Kidney glomerular epithelial cell (primary cell): Measurements from ENCODE around the gene ARV1.
A peak's percentile ranks its signal among the peaks of the same experiment; 100 is the strongest.
"Not testable (repeated sequence)": the region's sequence is repeated elsewhere in the genome, so short reads cannot be mapped to it uniquely, and the experiment has no call there.

Source experiments
- DNase-seq: peaks from one replicate; lab custom pipeline; 2025; lab: John Stamatoyannopoulos, UW

The ARV1 gene

DNA sequence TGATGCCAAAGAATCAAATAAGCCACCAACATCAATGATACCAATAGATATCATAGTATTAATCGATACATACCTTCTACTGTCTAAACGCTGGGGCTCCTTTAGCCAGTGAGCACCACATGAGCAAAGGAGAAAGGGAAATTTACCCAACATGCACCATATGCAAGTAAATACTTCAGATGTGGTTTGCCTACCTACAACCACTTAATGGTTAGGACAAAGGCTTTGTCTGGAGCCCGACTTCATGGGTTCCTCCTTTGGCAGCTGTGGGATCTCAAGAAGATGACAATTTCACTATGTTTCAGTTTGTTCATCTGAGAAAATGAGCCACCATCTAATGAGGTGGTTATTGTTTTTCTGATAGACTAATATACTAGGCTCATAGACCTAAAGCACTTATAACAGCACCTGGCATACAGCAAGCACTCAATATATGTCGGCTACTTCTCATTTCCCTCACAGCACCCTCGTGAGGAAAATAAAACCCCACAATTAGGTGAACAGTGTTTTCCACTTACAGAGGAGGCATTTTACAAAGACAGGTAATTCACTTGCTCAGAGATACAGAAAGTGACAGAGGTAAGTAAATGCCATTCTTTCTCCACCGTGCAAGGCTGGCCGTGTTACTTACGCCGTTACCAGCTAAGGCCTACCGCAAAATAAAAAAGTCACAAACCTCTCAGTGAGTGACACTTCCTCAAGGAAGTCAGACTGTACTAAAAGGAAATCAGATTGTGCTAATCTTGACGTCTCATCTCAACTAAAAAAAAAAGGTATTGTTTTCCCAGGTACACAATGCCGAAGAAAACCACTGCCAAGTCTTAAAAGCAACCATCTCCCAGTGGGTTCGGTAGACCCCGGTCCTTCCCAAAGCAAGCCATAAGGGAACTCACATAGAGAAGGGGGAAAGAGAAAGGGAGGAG lies 1.8 kb upstream of the ARV1 start:
- DNase-seq: no peak

DNA sequence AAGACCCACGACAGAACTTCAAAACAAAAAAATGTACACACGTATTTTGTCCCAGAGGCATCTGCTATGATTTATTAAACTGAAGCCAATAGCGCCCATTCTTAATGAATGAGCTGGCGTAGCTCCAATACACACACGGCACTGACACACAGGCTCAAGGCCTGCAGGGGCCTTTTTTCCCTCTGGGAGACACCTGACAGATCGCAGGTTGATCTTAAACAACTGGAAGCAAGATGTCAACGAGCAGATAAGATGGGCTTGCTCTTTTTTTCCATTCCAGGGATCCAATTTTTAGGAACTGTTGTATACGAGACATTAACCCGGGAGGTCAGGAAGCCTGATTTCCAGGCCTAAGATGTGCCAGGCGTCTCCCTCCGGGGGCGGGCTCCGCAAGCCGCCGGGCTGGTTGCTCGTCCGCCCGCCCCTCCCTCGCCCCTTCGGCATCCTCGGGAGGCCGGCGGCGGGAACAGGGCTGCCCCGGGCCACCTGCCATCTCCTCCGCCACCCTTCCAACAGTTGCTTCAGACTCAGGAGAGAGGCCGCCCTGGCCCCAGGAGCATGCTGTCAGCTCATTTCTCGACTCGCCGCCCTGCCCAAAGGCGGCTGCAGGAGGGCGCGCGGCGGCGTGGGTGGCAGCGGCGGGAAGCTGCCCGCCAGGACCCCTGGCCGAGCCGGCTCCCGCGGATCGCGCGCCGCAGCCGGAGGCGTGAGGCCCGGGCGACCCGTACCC lies 968 bp upstream of the ARV1 start:
- DNase-seq: peak; percentile 34

DNA sequence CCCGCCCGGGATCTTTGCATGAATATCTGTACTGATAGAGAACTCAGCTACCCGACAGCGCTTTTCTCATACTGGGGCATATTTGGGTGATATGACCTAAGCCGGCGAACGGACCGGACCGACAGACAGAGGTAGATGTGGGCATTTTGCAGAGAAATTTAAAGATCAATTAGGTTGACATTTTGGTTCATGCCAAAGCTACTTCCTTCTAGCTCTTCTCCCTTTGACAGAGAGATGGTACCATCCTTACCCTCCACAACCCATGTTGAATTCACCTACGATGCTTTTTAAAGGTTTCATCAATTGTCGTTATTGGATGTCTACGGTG lies 459 bp downstream of the ARV1 start:
- DNase-seq: no peak

DNA sequence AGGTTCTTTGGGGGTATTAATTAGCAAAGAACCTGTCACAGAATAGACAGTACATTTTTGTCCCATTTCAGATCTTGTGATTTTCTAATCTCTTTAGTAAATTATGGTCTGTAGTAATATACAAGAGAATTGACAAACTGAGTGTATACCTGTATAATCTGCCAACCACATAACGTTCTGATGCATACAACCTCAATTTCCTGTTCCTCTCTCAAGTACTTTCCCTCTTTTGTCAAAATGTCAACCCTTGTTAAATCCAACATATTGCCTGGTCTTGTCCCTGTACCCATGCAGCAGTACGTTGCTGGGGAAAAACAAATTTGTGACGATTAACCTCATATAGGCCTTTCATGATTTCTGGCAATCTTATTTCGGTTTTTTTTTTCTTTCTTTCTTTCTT lies 1.1 kb downstream of the ARV1 start:
- DNase-seq: no peak

- no peak for DNase-seq
Measured at GRCh38 chr1:230982696-230983095, 3.8 kb downstream of the ARV1 start.

GRCh38 chr1:230983811-230984210 lies 4.9 kb downstream of the ARV1 start:
- no peak for DNase-seq

- DNase-seq: not testable (repeated sequence)
Measured at GRCh38 chr1:230984622-230985515, 6.0 kb downstream of the ARV1 start.

GRCh38 chr1:230985711-230986110 lies 6.8 kb downstream of the ARV1 start:
- DNase-seq: peak; percentile 73

- DNase-seq: peak; percentile 80
Measured at GRCh38 chr1:230986976-230987375, 8.1 kb downstream of the ARV1 start.

GRCh38 chr1:230987448-230987847 lies 8.6 kb downstream of the ARV1 start:
- no peak for DNase-seq

DNA sequence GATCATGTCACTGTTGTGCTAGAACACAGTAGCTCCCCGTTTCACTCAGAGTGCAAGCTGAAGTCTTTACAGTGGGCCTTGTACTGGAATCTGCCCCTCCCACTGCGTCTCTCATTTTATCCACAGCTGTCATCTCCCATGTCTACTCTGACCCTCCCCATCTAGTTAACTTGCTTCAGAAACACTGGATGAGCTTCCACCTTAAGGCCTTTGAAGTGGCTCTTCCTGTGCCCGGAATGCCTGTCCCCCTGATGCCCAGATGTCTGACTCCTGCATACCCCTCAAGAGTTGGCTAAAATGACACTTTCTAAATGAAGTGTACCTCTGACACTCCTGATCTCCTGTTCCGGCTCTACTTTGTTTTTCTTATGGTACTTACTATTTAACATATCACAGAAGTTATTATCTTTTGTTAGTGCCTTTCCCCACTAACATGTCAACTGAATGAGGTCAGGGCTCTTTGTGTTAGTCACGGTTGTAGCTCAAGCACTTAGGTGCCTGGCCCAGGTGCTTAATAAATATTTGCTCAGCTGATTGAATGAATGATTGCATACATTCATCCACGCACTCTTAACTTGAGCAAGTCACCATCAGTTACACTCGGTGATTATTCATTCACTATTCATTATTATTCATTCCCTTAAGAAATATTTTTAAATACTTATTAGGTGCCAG lies 13.3 kb downstream of the ARV1 start:
- DNase-seq: no peak

GRCh38 chr1:230994860-230995259 lies 16.0 kb downstream of the ARV1 start:
- DNase-seq: peak; percentile 23

GRCh38 chr1:231000201-231000600 lies 21.3 kb downstream of the ARV1 start:
- no peak for DNase-seq

GRCh38 chr1:231000639-231001038 lies 21.7 kb downstream of the ARV1 start:
- DNase-seq: no peak

DNA sequence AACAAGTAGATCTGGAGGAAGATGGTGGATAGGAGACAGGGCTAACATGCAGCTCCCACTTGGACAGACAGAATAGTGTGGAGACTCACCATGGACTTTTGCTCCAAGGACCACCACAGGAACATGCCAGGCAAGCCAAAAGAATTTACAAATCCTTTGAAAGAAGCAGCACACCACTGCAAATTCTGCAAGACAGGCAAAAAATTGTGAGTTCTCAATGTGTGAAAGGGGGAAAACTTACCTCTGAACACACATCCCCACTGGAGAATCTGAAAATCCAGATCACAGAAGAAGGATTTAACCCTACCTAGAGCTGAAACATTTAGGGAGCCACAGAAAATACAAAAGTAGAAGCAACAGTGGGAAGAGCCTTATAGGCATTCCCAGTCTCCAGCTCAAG lies 23.0 kb downstream of the ARV1 start:
- DNase-seq: no peak

- DNase-seq: not testable (repeated sequence)
Measured at GRCh38 chr1:231007535-231007934, 28.6 kb downstream of the ARV1 start.

GRCh38 chr1:231011360-231011759 lies 32.5 kb downstream of the ARV1 start:
- DNase-seq: no peak

DNA sequence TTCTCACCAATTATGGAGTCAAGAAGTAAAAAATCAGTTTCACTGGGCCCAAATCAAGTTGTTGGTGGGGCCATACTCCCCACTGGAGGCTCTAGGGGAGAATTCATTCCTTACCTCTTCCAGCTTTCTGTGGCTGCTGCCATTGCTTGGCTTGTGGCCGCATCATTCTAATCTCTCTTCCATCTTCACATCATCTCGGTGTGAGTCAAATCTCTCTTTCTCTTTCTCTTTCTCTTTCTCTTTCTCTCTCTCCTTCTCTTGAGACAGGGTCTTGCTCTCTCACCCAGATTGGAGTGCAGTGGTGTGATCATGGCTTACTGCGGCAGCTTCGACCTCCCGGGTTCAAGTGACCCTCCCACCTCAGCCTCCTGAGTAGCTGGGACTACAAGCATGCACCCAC lies 33.1 kb downstream of the ARV1 start:
- no peak for DNase-seq

- DNase-seq: no peak
Measured at GRCh38 chr1:231013391-231014015, 34.6 kb downstream of the ARV1 start.

DNA sequence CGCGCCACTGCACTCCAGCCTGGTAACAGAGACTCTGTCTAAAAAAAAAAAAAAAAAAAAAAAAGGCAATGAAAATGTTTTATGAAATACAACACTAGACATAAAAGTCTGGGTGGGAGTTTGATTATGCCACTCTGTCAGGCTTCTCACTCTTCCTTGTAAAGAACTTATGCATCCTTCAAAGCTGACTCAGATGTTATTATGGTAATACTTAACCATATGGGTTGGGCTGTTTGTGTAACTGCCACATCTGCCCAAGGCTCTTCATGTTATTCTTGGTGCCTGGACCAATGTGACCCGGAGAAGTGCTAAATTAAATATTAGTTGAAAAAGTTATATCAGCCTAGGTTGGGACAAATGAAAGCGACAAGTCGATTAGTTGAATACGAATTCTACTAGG lies 37.3 kb downstream of the ARV1 start:
- DNase-seq: no peak

- no peak for DNase-seq
Measured at GRCh38 chr1:231016966-231017365, 38.1 kb downstream of the ARV1 start.
